Activated CD8-positive, alpha-beta memory T cell treated with anti-CD3 and anti-CD28 coated beads, Interleukin-2, amount 50 U/mL, for 1 hour (primary cell): Measurements from ENCODE around the gene MMS22L.

Experiments
- DNase-seq: peaks from one replicate; pipeline ENCODE4 v3.0.0-alpha.2; 2020; ENCODE audit errors: extremely low read depth

MMS22L gene

DNA sequence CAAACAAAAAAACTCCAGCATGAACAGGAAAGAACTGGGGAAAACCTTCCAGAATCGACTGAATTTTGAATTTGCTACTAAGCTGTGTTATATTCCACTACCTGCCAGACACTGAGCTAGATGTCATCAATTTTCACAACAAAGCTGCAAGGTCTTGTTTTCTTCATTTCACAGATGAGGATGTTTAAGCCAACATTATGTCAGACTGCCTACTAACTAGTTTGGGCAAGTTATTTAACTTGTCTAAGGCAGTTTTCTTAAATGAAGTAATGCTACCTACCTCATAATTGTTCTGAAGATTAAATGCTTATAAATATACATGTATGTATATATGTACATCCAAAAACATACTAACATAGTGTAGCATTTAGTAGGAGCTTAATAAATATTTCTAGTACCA is 144.4 kb downstream of the MMS22L start:
- DNase-seq = no peak

GRCh38 chr6:97136626-97137358 is 146.2 kb downstream of the MMS22L start:
- no peak for DNase-seq

DNA sequence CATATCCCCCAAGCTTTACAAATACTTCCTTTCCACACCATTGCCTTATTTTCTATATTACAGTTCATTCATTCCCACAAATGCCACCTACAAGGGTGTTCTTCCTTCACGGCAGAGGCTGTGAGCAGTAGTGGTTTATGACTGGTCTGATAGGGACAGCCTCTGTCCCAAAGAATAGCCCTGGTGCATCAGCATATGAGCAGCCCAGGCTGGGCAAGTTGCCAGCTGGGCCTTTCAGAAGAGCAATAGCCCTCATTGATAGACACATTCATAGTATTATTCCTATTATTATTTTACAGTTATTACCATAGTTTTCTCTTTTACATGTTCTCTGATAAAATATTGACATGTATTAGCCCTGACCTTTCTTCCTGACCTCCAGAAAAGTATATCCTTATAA is 149.9 kb downstream of the MMS22L start:
- no peak for DNase-seq

- DNase-seq = no peak
Measured at GRCh38 chr6:97129106-97129505, 153.9 kb downstream of the MMS22L start.

- DNase-seq = no peak
Measured at GRCh38 chr6:97128507-97128906, 154.5 kb downstream of the MMS22L start.

GRCh38 chr6:97123652-97124051 is 159.4 kb downstream of the MMS22L start:
- no peak for DNase-seq

DNA sequence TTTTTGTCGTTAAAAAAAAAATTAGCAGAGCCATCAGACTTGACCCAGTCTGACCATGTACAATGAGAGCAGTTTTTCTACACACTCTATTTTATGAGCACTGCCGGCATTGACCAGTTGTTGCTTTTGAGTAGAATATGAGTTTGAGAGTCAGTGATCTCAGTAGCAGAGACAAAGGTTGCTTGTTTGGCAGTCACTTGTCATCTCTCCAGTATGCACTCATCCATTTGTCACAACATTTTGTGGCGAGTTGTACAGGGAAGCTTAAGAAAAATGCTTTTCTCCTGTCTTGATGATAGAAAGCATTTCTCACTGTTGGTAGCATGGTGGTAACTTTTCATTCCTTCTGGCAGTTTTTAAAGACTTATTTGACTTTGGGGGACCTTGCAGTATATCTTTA is 159.9 kb downstream of the MMS22L start:
- no peak for DNase-seq

GRCh38 chr6:97120511-97120910 is 162.5 kb downstream of the MMS22L start:
- DNase-seq = no peak

DNA sequence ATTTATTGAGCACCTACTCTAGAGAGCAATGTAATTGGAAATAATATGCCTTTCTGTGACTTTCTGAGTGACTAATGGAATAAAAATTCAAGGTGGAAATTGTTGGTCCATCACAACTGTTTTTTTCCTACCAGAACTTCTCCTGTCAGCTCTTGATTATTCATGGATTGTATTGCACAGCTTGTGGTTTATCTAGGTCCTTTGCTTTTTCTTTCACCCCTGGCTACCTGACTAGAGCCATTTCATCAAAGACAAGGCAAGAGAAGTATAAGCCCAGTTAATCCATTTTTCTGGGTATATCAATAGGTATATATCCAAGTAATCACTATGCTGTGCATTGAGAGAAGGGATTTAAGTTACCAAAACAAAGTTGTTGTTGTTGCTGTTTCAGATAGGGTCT is 168.4 kb downstream of the MMS22L start:
- DNase-seq = no peak

GRCh38 chr6:97113170-97113569 is 169.8 kb downstream of the MMS22L start:
- no peak for DNase-seq

DNA sequence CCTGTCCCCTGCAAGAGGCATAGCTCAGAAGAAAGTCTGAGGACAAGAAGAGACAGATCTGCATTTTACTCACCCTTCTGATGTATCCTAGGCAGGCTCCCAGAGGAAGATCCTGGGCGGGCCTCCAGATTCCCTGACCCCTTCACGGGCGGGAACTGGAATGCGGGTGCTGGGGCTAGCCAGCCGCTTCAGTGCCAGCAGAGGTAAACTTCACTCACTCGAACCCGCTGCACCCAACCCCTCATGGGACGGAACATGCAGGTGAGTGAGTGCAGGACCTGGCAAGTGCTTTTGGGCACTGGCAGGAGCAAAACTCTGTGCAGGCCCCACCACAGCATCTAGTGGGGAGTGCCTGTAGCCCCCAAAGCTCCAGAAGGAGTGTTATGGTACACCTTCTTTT is 171.8 kb downstream of the MMS22L start:
- DNase-seq = no peak

GRCh38 chr6:97110626-97111025 is 172.4 kb downstream of the MMS22L start:
- no peak for DNase-seq

DNA sequence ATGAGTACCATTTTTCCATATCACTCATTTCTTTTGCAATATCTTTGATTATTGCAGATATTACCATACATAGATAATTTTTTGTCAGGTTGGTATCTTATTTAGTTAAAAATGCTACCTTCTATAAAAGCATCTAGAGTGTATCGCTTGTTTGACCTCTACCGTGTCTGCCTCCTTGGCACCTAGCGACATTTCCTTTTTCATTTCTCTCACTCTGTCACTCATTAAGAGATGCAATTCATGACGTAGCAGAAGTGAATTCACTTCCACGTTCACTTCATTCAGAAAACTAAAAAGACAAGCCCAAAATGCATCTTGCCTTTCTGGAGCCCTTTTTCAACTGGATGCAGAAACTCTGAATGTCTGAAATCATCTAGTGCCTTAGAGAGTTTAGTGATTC is 172.9 kb downstream of the MMS22L start:
- DNase-seq = no peak

DNA sequence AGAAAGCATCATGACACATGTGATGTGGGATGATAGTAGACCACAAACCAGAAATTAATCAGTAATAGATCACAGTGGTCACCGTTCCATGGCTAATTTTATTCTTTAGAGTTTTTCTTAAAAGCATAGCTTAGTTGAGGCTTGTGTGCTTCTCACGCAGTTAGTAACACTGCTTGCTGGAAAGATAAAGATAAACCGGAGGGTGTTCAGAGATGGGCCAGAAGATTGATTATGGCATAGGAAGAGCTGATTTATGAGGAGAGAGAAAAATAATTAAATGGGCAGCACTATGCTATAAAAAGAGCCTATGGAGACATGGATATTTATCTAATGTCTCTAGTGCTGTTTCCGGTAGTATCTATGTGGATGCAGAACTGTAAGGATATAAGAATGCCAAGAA is 173.6 kb downstream of the MMS22L start:
- DNase-seq = no peak

- DNase-seq = no peak
Measured at GRCh38 chr6:97102145-97102790, 180.7 kb downstream of the MMS22L start.

GRCh38 chr6:97100696-97101095 is 182.3 kb downstream of the MMS22L start:
- no peak for DNase-seq

DNA sequence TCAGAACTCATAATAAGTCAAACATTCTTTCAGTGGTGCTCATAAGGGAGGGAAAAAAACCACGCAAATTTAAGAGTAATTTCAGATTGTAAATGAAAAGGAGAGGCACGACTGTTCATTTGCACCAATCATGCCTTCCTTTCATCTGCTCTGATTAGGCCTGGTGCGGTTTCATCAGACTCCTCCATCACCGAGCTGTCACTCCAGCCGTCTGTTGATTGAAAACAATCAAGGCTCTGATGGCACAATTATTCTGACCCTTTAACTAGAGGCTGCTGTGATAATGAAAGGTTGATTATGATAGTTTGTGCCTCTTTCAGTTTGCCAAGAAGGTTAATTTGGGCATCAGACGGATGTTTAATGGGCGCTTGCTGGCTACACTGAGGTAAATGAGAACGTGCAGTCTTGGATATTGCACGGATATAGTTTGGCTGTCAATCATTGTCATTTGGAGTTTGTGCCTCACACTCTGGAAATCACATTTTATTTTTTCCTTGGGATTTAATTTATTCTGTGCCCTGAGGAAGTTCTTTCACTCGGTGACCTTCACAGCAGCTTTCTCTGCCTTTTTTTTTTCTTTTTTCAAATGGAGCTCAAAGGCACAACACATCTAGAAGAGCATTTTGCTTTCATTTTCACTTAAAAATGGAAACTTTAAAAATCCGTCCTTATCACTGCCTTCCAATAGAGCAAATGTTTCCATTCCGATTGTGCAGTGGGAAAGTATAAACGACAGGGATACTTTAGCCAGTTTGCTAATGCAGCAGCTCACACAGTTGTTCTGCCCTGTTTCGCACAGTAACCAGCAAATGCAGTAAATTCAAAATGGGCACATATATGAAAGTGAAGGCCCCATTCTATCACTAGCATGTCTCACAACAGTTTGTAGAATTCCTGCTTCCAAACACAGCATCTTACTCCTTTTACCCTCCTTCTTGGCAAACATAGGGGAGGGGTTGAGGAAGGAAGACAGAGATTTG is 185.7 kb downstream of the MMS22L start:
- no peak for DNase-seq

DNA sequence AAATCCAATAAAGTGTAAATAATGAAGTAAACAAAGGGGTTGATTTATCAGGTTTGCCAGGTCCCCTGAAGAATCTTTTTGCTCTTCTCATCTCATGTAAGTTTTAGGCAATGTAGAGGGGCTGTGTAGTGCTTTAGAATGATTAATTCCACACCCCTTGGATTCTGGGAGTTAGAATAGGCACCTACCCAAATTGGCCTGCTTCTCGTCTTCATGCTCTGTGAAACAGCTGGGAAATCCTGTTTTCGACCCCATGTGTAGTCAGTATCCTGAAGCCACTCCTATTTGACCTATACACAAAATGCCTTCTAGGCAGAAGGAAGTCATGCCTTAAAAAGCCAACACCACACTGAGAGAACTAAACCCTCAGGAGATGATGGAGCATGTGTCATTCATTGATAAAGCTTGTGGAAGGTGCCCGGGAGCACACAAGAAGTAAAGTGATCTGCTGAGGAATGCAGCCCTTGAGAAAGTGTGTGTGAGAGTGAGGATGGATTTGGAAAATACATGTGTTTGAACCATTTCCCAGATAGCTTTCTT is 187.6 kb downstream of the MMS22L start:
- DNase-seq = no peak

DNA sequence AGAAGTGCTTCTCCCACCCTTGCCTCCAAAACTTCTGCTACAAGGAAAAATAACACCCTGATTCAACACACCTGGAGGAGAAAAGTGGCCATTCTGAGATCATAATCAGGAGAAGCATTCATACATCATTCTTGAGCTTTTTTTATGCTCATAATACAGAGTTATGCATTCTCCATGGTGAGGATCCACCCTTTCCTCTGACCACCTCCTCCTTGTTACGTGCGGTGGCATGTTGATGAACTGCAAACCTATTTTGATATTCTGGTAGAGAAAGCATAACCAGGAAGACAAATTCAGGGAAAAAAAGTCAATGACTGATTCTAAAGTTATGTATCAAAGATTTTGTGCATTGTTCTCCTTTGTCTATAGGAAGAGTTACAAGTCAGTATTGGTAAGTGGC is 188.6 kb downstream of the MMS22L start:
- no peak for DNase-seq

DNA sequence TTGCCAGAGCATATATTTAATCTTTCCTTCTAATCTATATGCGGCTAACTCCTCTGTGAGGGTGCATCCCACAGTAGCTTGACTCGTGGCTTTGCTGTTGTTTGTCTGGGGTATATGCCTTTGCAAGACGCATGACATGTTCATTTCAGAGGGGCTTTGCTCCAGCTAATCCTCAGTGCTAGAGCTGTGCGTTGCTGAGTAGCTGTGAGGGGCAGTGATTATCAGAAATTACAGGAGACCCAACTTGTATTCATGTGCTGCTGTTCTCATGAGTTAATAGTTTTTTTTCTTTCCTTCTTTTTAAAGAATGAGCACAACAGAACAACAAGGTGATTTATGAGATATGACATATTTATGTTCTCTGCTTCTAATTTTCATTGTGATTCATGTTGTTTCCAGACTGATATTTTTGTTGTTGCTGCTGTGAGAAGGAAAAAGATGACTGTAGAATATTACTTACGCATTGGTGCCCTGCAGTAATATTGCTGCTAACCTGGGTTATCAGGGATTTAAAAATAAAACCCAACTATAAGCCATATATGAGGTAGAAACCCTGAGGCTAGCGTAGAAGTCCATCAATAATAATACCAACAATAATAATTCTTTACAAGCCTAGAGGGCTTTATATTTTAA is 190.2 kb downstream of the MMS22L start:
- no peak for DNase-seq
